Measurements from ENCODE around the gene GMCL2. TPM values are rescaled to one million over a fixed set of nuclear protein-coding genes. Genes with fewer than 3 reads are reported as not detected.

The GMCL2 gene
- polyA plus RNA-seq, 1 donor (not counting 4 experiments of a cell fraction or from before 2014, with no cell fraction given) = not detected

- Histone ChIP-seq H3K79me2 (ENCODE audit: control insufficient read depth, insufficient read depth, low read length) (peaks cover 46% of the 10 kb centered on the region), H3K27me3 (ENCODE audit: control insufficient read depth, extremely low read depth, insufficient read depth, low read length) (no peaks in the 10 kb centered on the region), H3K4me1 (ENCODE audit: control insufficient read depth, extremely low read depth, insufficient read depth, low read length) (peaks cover 19% of the 10 kb centered on the region), H3K4me3 (ENCODE audit: control insufficient read depth in 2 of 3, extremely low read depth in 1 of 3, insufficient read depth in 2 of 3, low read depth in 1 of 3, low read length in 3 of 3) (peak overlapping the region; percentile 80 to 96 (median 85)), H2AFZ (ENCODE audit: control insufficient read depth, low read length) (no peak overlapping the region), H3K27ac (ENCODE audit: control insufficient read depth, insufficient read depth, low read length) (peak overlapping the region; percentile 67), H4K20me1 (ENCODE audit: control insufficient read depth, extremely low read depth, insufficient read depth, low read length) (peaks cover 41% of the 10 kb centered on the region), H3K36me3 (ENCODE audit: control insufficient read depth in 2 of 2, extremely low read depth in 1 of 2, insufficient read depth in 2 of 2, low read length in 2 of 2) (peaks cover 26 to 40% of the 10 kb centered on the region in 2 experiments), H3K9me1 (ENCODE audit: control insufficient read depth, extremely low read depth, insufficient read depth, low read length) (peaks cover 11% of the 10 kb centered on the region), H3K9me3 (ENCODE audit: control insufficient read depth, low read depth, low read length) (no peaks in the 10 kb centered on the region), H3K9ac (ENCODE audit: control insufficient read depth, extremely low read depth, insufficient read depth, low read length) (peak overlapping the region; percentile 84), H3K4me2 (ENCODE audit: control insufficient read depth, extremely low read depth, insufficient read depth, low read depth, low read length) (peak overlapping the region; percentile 95)
- TF ChIP-seq EZH2 (IDR thresholded peaks at IDR 0.05; ENCODE audit: low read length) (no peak), CTCF (optimal IDR thresholded peaks at IDR 0.05 in 1 of 3, IDR thresholded peaks at IDR 0.05 in 1 of 3, conservative IDR thresholded peaks at IDR 0.05 in 1 of 3; ENCODE audit: extremely low read depth in 1 of 3, insufficient read depth in 2 of 3, low read length in 3 of 3) (no peak)
- FAIRE-seq (no peak), DNase-seq (ENCODE audit: low read depth, low spot score) (no peak)
- dilution Hi-C loops (cut with MboI; ENCODE audit: extremely low pct_ligation_motif_present, low sequenced_read_pairs) = no loop called here
Measured at GRCh38 chr5:178205749-178206047, 18.5 kb upstream of the GMCL2 start.

DNA sequence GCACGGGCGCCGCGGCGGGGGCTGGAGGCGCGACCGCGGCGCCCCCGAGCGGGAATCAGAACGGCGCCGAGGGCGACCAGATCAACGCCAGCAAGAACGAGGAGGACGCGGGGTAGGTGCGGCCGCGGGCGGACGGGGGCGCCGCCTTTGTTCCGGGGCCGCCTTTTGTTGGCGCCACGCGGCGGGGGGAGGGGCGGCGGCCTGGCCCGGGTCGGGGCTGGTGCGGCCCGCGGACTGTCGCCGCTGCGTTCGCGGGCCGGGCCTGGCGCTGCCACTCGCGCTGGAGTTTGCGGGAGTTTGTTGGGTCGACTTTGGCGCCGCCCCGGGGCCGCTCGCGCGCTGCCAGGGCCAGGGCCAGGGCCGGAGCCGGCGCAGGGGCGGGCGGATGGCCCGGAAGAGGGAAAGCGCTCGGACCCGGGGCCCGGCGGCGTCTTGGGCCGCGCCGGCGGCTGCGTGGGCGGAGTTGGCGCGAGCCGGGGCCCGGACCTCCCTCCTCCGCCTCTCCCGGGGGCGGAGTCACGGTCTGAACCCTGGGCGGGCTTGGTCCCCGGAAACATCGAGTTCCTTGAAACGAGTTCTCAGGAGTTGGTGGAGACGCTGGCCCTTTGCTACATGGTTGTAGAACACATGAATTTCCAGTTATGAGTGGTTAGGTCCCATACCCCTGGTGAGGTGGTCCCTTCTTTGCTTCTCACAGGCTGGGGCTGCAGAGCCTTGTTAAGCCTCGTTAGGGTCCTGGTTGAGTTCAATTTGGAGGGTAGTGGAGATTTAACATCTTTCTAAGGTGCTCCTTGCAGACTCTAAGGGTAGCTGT lies 18.0 kb upstream of the GMCL2 start:
- TF ChIP-seq CTCF (optimal IDR thresholded peaks at IDR 0.05 in 1 of 3, IDR thresholded peaks at IDR 0.05 in 1 of 3, conservative IDR thresholded peaks at IDR 0.05 in 1 of 3; ENCODE audit: extremely low read depth in 1 of 3, insufficient read depth in 2 of 3, low read length in 3 of 3) = no peak
- no peak for TF ChIP-seq EZH2 (IDR thresholded peaks at IDR 0.05; ENCODE audit: low read length)
- H3K4me3 ChIP-seq (ENCODE audit: control insufficient read depth in 2 of 3, extremely low read depth in 1 of 3, insufficient read depth in 2 of 3, low read depth in 1 of 3, low read length in 3 of 3) = peak overlapping the region; percentile 80 to 96 (median 85)
- H2AFZ ChIP-seq (ENCODE audit: control insufficient read depth, low read length) = no peak overlapping the region
- H3K27me3 ChIP-seq (ENCODE audit: control insufficient read depth, extremely low read depth, insufficient read depth, low read length) = no peaks in the 10 kb centered on the region
- H3K4me1 ChIP-seq (ENCODE audit: control insufficient read depth, extremely low read depth, insufficient read depth, low read length) = peaks cover 25% of the 10 kb centered on the region
- peak overlapping the region; percentile 67 for H3K27ac ChIP-seq (ENCODE audit: control insufficient read depth, insufficient read depth, low read length)
- peaks cover 46% of the 10 kb centered on the region for H3K79me2 ChIP-seq (ENCODE audit: control insufficient read depth, insufficient read depth, low read length)
- H3K4me2 ChIP-seq (ENCODE audit: control insufficient read depth, extremely low read depth, insufficient read depth, low read depth, low read length) = peak overlapping the region; percentile 95
- FAIRE-seq = no peak
- H3K9me1 ChIP-seq (ENCODE audit: control insufficient read depth, extremely low read depth, insufficient read depth, low read length) = peaks cover 11% of the 10 kb centered on the region
- dilution Hi-C loops (cut with MboI; ENCODE audit: extremely low pct_ligation_motif_present, low sequenced_read_pairs) = no loop called here
- no peak for DNase-seq (ENCODE audit: low read depth, low spot score)
- peaks cover 41% of the 10 kb centered on the region for H4K20me1 ChIP-seq (ENCODE audit: control insufficient read depth, extremely low read depth, insufficient read depth, low read length)
- peak overlapping the region; percentile 84 for H3K9ac ChIP-seq (ENCODE audit: control insufficient read depth, extremely low read depth, insufficient read depth, low read length)
- no peaks in the 10 kb centered on the region for H3K9me3 ChIP-seq (ENCODE audit: control insufficient read depth, low read depth, low read length)
- H3K36me3 ChIP-seq (ENCODE audit: control insufficient read depth in 2 of 2, extremely low read depth in 1 of 2, insufficient read depth in 2 of 2, low read length in 2 of 2) = peaks cover 24 to 38% of the 10 kb centered on the region in 2 experiments
